Endothelial cell of umbilical vein (primary cell): Measurements from ENCODE around the gene SLC26A3. TPM values are rescaled to one million over a fixed set of nuclear protein-coding genes. Genes with fewer than 3 reads are reported as not detected.
A peak's percentile ranks its signal among the peaks of the same experiment; 100 is the strongest.

Experiments used
- BruUV-seq: library from RNA; stranded (reverse); fragments of 400-500 nt; replicated peaks from 2 replicates; lab custom pipeline; 2021; lab: Mats Ljungman, UMichigan
- CTCF ChIA-PET: fragments of 300-600, 350-600 bp; sonication (Branson Sonifier 250); formaldehyde crosslinking; loops from one replicate; lab custom pipeline; 2021; ENCODE audit warnings: antibody characterized with exemption, inconsistent platforms; lab: Charles Lee
- POLR2A ChIA-PET: fragments of 300-600, 350-600 bp; sonication (Branson Sonifier 250); formaldehyde crosslinking; loops from one replicate; lab custom pipeline; 2021; ENCODE audit warnings: antibody characterized with exemption, inconsistent platforms; lab: Charles Lee
- DNase-seq: peaks from one replicate; pipeline ENCODE4 v3.0.0-alpha.2; 2011; ENCODE audit warnings: low read depth, low spot score
- FAIRE-seq: peaks from 2 replicates; lab custom pipeline; 2011; peaks lifted over from hg19 to GRCh38; lab: Jason Lieb, UNC
- H2AFZ ChIP-seq: 2 replicates; pipeline ENCODE4 v1.6.0; 2012; ENCODE audit warnings: low read depth, low read length, control low read depth, inconsistent platforms
- H3K27ac ChIP-seq: 2 replicates; pipeline ENCODE4 v1.5.1; 2011; ENCODE audit warnings: low read depth, mild to moderate bottlenecking, control low read depth, low read length, moderate library complexity; ENCODE audit not compliant: insufficient read depth
- H3K27me3 ChIP-seq, 2 experiments: 2 replicates each; pipeline versions ENCODE4 v1.6.0 to v1.6.1; 2011; ENCODE audit warnings: low read length in 2 of 2, mixed read lengths in 1 of 2; ENCODE audit not compliant: control insufficient read depth in 2 of 2, insufficient read depth in 2 of 2
- H3K36me3 ChIP-seq, 2 experiments: 2 replicates in 1 of 2; 3 replicates in 1 of 2; pipeline ENCODE4 v1.5.1; 2011; ENCODE audit warnings: low read length in 2 of 2, mild to moderate bottlenecking in 1 of 2, moderate library complexity in 1 of 2; ENCODE audit not compliant: control insufficient read depth in 2 of 2, insufficient read depth in 2 of 2; ENCODE audit errors: extremely low read depth in 1 of 2
- H3K4me1 ChIP-seq: 3 replicates; pipeline ENCODE4 v1.5.1; 2011; ENCODE audit warnings: mild to moderate bottlenecking, low read length; ENCODE audit not compliant: control insufficient read depth, insufficient read depth; ENCODE audit errors: extremely low read depth
- H3K4me2 ChIP-seq: 2 replicates; pipeline ENCODE4 v1.6.1; 2011; ENCODE audit warnings: low read length, control low read depth, mixed read lengths; ENCODE audit not compliant: insufficient read depth
- H3K4me3 ChIP-seq, 3 experiments: fragments of 200-600 bp in 1 of 3; sonication (generic), shearing (Covaris generic) in 1 of 3; replicated peaks in 1 of 3; 2 replicates each; pipeline ENCODE4 v1.5.1; 2011 to 2016; ENCODE audit warnings: control low read depth in 3 of 3, low read length in 3 of 3, mild to moderate bottlenecking in 2 of 3, inconsistent platforms in 1 of 3, low read depth in 1 of 3, moderate library complexity in 1 of 3; ENCODE audit not compliant: insufficient read depth in 1 of 3
- H3K79me2 ChIP-seq: 2 replicates; pipeline ENCODE4 v1.6.0; 2012; ENCODE audit warnings: low read length, inconsistent platforms; ENCODE audit not compliant: control insufficient read depth, insufficient read depth
- H3K9ac ChIP-seq: replicated peaks from 2 replicates; pipeline ENCODE3; 2011; ENCODE audit warnings: low read length, control low read depth; ENCODE audit not compliant: insufficient read depth; ENCODE audit errors: extremely low read depth
- H3K9me1 ChIP-seq: replicated peaks from 3 replicates; pipeline ENCODE4 v1.6.0; 2011; ENCODE audit warnings: mild to moderate bottlenecking, low read length; ENCODE audit not compliant: control insufficient read depth, insufficient read depth; ENCODE audit errors: extremely low read depth
- H3K9me3 ChIP-seq: replicated peaks from 2 replicates; pipeline ENCODE4 v1.5.1; 2012; ENCODE audit warnings: low read length, inconsistent platforms; ENCODE audit not compliant: control insufficient read depth, insufficient read depth
- H4K20me1 ChIP-seq: replicated peaks from 2 replicates; pipeline ENCODE3; 2011; ENCODE audit warnings: mild to moderate bottlenecking, low read length; ENCODE audit not compliant: control insufficient read depth, insufficient read depth; ENCODE audit errors: extremely low read depth
- CTCF ChIP-seq, 2 donors: IDR thresholded peaks; 1 replicate in 1 of 2; 2 replicates in 1 of 2; pipeline ENCODE4 v1.5.1; 2011; ENCODE audit warnings: low read length in 2 of 2, mild to moderate bottlenecking in 2 of 2, moderate library complexity in 2 of 2, control low read depth in 1 of 2, inconsistent platforms in 1 of 2, low read depth in 1 of 2; ENCODE audit not compliant: insufficient read depth in 1 of 2; ENCODE audit errors: extremely low read depth in 1 of 2
- EZH2 ChIP-seq: IDR thresholded peaks from 2 replicates; pipeline ENCODE4 v1.6.1; 2012; ENCODE audit warnings: borderline replicate concordance, low read depth, mild to moderate bottlenecking, moderate library complexity, low read length, inconsistent platforms; ENCODE audit not compliant: severe bottlenecking
- FOS ChIP-seq: IDR thresholded peaks from 2 replicates; pipeline ENCODE4 v1.6.1; 2011; ENCODE audit warnings: mild to moderate bottlenecking, low read length, moderate library complexity, borderline replicate concordance; ENCODE audit not compliant: insufficient read depth
- GATA2 ChIP-seq: IDR thresholded peaks from 2 replicates; pipeline ENCODE4 v1.7.0; 2011; ENCODE audit warnings: low read depth, mild to moderate bottlenecking, moderate library complexity, mixed read lengths, low read length; ENCODE audit not compliant: insufficient read length, insufficient read depth
- JUN ChIP-seq: IDR thresholded peaks from 2 replicates; pipeline ENCODE4 v1.6.1; 2011; ENCODE audit warnings: borderline replicate concordance, low read depth; ENCODE audit not compliant: insufficient read length, insufficient read depth
- MAX ChIP-seq: IDR thresholded peaks from 2 replicates; pipeline ENCODE4 v1.6.1; 2011; ENCODE audit not compliant: insufficient read depth, insufficient read length
- MYC ChIP-seq: IDR thresholded peaks from one replicate; pipeline ENCODE4 v1.6.1; 2011; ENCODE audit warnings: mild to moderate bottlenecking, low read depth, low read length
- POLR2A ChIP-seq: IDR thresholded peaks from 2 replicates; pipeline ENCODE4 v1.6.1; 2012; ENCODE audit warnings: low read depth, mild to moderate bottlenecking, control low read depth, low read length
- POLR2AphosphoS5 ChIP-seq: IDR thresholded peaks from 2 replicates; pipeline ENCODE4 v1.6.1; 2012; ENCODE audit warnings: low read depth, mild to moderate bottlenecking, control low read depth, low read length, moderate library complexity; ENCODE audit not compliant: insufficient read depth
- dilution Hi-C: fragments of 300-500 bp; cut with MboI; formaldehyde crosslinking; loops from one replicate; pipeline ENCODE4 v1.15.0; 2019; ENCODE audit warnings: low sequenced_read_pairs; ENCODE audit not compliant: extremely low pct_ligation_motif_present
- intact Hi-C: fragments of 100-400 bp; cut with micrococcal nuclease; formaldehyde crosslinking; loops from one replicate; pipeline ENCODE4 v1.10.0; 2022
- polyA plus RNA-seq, 4 experiments: library from polyadenylated mRNA; depleted of rRNA in 3 of 4; stranded (reverse) in 3 of 4; unstranded in 1 of 4; fragments of >200 nt; gene quantifications; 2 replicates each; pipeline versions ENCODE4 v1.2.1 to v1.2.3, GENCODE V29; 2011 to 2012; ENCODE audit warnings: missing spikeins in 1 of 4
- total RNA-seq: library from RNA; stranded (reverse); gene quantifications from 2 replicates; pipeline ENCODE4 v1.2.3, GENCODE V29; 2021

The SLC26A3 gene
- total and polyA plus RNA-seq, 2 donors (not counting 3 experiments of a cell fraction or from before 2014, with no cell fraction given), result not detected

- no peaks in the 10 kb centered on the region for H3K36me3 ChIP-seq
- H4K20me1 ChIP-seq, result no peaks in the 10 kb centered on the region
- TF ChIP-seq POLR2AphosphoS5, result no peak
- no peak for TF ChIP-seq GATA2
- TF ChIP-seq JUN, result peak; percentile 20
- TF ChIP-seq MAX, result no peak
- TF ChIP-seq MYC, result no peak
- no peak for TF ChIP-seq POLR2A
- TF ChIP-seq FOS, result no peak
- peak; percentile 41 to 47 for TF ChIP-seq CTCF (IDR thresholded peaks at IDR 0.05; ENCODE audit: extremely low read depth in 1 of 2, insufficient read depth in 1 of 2, low read depth in 1 of 2, low read length in 2 of 2)
- no peak for TF ChIP-seq EZH2
- FAIRE-seq (peak; percentile 65), DNase-seq (peak; percentile 77)
- no peak overlapping the region for H2AFZ ChIP-seq
- ChIA-PET CTCF (interaction anchor here (0.7 to 7.0 kb wide), 10 partner anchors 12 to 529 kb away, joined by 3 to 83 read pairs (median 4); no protein-coding TSS in a partner anchor), POLR2A (no interaction called here)
- H3K27me3 ChIP-seq, result peaks cover 12 to 17% of the 10 kb centered on the region in 2 experiments
- H3K9me3 ChIP-seq, result no peaks in the 10 kb centered on the region
- H3K79me2 ChIP-seq, result no peaks in the 10 kb centered on the region
- no peak overlapping the region for H3K27ac ChIP-seq
- H3K4me3 ChIP-seq, result no peak overlapping the region
- dilution Hi-C loops (no loop called here), intact Hi-C loops (loop anchor here (1.0 to 10.0 kb wide), 6 partner anchors 103 to 523 kb away; partner anchors contain the start of genes BCAP29, COG5 and DUS4L)
- H3K4me1 ChIP-seq, result no peaks in the 10 kb centered on the region
- H3K9ac ChIP-seq, result no peak overlapping the region
- no peak overlapping the region for H3K4me2 ChIP-seq
- no TSS peak for BruUV-seq
- no peaks in the 10 kb centered on the region for H3K9me1 ChIP-seq
Observed at GRCh38 chr7:107725138-107725740, 77.8 kb downstream of the SLC26A3 start.
